Stimulated activated CD8-positive, alpha-beta memory T cell treated with anti-CD3 and anti-CD28 coated beads, Interleukin-12 subunit alpha, Interleukin-12 subunit beta, amount 100 ng/mL, for 4 hours (primary cell): ENCODE data around the gene NEK3.
"Not testable (repeated sequence)": the region's sequence is repeated elsewhere in the genome, so short reads cannot be mapped to it uniquely, and the experiment has no call there.

Experiments used
- DNase-seq: peaks from one replicate; pipeline ENCODE4 v3.0.0-alpha.2; 2020; ENCODE audit warnings: low read depth

NEK3 gene

DNA sequence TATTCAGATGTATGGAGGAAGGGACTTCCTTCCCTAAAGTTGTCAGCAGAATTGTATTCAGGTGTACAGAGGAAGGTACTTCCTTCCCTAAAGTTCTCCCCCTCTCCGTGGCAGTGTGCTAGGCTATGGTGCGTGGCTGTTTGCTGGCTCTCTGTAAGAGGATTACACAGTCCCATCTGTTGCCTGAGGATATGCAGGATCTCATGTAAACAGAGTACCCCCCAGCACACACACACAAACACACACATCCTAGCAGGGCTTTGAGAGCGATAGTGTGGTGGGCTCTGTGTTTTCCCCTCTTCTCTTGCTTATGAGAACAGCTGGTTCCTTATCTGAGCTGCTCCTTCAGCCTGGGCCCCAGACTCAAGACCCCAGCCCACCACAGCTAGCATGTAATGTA is 40.8 kb downstream of the NEK3 start:
- no peak for DNase-seq

DNA sequence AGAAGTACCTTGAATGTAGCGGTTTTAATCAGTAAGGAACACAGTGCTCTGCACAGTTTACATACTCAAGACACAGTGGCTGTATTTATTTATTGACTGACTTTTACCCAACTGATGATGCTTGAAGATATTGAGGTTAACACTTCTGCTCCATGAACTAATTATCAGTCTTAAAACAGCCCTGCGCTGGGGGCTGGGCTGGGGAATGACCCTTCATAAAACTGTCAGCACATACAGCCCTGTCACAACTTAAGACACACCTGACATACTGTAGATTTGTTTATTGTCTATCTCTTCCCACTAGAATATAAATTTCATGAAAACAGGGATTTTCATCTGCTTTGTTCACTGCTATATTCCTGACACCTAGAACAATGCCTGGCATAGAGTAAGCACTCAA is 41.3 kb downstream of the NEK3 start:
- DNase-seq: no peak

DNA sequence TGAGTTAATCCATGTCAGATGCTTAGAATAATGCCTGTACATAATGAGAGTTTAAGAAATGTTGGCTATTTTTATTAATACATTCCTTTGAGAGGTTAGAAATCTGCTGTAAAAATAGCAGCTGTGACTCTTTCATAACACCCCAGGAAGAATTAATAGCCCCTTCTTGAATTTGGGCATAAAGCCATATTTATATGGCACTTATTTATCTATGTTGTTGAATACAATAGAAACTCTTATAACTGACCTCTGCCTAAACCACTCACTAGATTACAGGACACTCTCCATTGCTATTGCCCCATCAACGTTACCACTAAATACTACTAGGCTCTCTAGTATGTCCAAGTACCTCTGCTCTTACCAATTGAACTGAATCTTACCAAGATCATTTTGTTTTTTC is 46.8 kb downstream of the NEK3 start:
- DNase-seq: no peak

DNA sequence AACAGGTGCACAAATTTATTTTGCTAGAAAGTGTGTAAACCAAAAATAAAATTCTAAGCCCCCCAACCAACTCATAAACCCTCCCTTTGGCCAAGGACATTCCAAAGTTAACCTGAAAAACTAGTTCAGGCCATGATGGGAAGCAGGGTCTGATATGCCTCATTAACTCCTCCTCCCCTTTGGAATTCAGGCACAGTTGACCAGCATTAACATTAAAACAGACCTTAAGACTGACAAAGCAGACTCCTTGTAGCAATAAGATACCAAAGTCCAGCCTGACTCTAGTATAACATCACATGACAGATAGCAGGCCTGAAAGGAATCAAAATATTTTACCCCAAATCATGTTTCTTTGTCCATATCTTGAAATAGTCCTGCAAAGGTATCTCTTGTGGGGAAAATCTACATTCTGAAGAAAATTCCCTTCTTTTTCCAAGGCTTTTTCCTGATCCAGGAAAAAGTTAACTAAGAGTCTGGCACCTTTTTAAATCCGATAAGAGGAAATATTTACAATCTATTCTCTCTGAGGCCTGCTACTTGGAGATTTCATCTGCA is 50.2 kb downstream of the NEK3 start:
- DNase-seq: no peak

DNA sequence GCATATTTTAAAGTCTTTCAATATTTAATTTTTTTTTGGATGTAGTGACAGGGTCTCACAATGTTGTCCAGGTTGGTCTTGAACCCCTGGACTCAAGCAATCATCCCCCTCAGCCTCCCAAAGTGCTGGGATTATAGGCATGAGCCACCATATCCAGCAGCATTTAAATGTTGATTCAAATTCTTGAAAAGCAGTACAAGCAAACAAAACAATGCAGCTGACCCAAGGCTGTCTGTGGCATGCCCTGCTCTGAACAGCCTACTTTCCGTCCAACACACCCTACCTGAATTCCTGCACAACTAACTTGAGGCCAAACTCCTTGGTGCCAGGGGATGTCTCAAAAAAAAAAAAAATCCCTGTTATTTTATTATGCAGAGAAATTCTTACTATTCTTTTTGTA is 53.6 kb downstream of the NEK3 start:
- no peak for DNase-seq

DNA sequence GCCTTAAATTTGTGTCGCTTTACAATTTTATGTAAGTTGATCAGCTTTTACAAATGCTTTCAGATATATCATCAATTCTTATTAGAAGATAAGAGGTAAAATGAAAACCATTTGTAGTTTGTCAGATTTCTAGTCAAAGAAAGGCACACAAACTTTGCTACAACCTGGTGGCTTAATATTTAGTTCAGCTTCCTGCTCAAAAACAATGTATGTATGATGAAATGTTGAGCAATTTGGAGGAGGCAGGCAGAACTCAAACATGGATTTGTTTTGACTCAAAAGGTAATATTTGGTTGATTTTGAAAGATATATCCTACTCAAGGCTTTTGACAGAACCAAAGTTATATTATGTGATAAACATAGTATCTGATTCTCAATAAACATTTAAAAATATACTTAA is 54.8 kb downstream of the NEK3 start:
- DNase-seq: no peak

DNA sequence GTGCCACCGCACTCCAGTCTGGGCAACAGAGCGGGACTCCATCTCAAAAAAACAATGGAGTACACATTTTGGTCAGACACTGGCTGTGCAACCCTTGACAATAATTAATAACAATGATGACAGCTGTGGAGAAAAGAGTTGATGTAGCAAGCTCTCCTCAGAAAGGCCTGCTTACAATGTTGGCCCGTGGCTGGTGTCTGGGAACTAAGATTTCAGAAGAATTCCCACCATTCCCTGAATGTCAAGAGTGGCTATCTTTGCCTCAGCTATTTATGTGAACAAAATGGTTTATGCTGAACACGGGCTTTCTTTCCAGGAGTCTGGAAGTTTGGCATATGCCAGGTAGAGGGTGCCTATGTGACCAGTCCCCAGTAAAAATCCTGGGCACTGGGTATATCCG is 56.0 kb downstream of the NEK3 start:
- no peak for DNase-seq

DNA sequence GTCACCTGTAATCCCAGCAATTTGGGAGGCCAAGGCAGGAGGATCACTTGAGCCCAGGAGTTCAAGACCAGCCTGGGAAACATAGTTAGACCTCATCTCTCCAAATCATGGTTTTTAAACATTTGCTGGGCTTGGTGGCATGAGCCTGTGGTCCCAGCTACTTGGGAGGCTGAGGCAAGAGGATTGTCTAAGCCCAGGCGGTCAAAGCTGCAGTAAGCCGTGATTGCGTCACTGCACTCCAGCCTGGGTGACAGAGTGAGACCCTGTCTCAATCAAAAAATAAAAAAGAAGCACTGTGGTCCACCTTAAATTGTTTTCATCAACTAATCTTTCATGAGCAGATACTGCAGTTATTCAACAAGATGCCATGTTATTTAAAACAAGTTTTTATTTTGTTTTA is 57.0 kb downstream of the NEK3 start:
- not testable (repeated sequence) for DNase-seq

DNA sequence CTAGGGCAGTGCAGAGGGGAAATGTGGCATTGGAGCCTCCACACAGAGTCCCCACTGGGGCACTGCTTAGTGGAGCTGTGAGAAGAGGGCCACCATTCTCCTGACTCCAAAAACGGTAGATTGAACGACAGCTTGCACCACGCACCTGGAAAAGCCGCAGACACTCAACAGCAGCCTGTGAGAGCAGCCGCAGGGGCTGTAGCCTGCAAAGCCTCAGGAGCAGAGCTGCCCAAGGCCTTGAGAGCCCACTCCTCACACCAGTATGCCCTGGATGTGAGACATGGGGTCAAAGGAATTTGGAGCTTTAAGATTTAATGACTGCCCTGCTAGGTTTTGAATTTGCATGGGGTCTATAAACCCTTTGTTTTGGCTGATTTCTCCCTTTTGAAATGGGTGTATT is 62.2 kb downstream of the NEK3 start:
- no peak for DNase-seq

DNA sequence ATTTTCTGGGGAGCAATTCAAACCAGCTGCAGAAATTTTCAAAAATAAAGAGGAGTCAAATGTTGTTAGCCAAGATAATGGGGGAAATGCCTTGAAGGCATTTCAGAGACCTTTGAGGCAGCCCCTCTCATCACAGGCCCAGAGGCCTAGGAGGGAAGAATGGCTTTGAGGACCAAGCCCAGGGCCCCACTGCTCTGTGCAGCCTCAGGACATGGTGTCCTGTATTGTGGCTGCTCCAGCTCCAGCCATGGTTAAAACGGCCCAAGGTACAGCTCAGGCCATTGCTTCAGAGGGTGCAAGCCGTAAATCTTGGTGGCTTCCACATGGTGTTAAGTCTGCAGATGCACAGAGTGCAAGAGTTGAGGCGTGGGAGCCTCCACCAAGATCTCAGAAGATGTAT is 62.6 kb downstream of the NEK3 start:
- no peak for DNase-seq

DNA sequence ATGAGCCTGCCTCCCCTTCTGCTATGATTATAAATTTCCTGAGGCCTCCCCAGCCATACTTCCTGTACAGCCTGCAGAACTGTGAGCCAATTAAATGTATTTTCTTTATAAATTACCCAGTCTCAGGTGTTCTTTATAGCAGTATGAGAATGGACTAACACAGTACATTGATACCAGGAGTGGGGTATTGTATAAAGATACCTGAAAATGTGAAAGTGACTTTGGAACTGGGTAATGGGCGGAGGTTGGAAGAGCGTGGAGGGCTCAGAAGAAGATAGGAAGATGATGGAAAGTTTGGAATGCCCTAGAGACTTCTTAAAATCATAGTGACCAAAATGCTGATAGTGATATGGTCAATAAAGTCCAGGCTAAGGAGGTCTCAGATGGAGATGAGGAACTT is 63.3 kb downstream of the NEK3 start:
- no peak for DNase-seq

DNA sequence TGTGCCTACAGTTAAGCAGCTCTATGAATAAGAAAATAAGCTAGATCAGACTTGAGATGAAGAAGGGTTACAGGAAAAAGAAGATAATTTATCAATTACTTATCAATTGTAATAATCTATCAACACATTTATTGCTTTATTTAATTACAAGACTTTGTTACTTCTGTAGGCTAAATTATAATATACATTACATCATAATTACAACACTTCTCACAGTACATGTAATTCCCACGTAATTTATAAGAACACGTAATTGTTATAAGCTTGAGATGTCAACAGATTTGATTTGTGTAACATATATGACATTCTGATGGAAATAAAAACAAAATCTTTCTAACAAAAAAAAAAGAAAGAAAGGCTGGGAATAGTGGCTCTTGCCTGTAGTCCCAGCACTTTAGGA is 67.3 kb downstream of the NEK3 start:
- DNase-seq: no peak

DNA sequence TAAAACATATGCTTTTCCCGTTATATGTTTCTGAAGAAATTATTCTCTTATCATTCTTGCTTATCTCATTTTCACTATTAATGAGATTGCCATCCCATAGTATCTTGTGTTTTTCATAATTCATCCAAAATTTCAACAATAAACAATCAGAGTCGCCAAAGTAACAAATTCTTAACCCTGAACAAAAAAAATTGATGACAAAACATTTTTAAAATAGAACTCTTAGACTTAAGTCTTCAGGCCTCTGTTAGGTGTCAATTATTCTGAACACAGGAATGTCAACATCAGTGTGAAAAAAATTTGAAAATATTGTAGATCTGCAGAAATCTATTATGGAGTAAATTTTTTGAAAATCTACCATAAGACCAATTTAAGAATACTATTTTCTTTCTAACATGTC is 67.9 kb downstream of the NEK3 start:
- DNase-seq: no peak

DNA sequence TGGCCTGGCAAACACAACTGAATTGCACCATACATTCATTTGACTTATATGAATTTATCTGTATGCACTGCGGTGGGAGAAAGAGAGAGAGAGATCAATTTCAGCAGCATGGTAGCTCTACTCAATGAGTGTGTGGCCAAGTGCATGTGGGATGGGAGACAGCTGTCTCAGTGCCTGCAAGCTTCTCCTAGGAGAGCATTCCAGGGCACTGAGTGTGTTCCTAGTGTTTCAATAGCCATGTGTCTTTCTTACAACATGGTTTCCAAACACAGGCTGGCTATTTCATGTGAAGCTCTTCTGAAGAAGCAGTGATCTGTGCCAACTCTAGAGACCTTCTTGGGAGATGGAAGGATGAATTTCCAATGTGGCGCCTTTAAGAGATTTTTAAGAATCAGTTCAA is 74.0 kb downstream of the NEK3 start:
- DNase-seq: no peak

DNA sequence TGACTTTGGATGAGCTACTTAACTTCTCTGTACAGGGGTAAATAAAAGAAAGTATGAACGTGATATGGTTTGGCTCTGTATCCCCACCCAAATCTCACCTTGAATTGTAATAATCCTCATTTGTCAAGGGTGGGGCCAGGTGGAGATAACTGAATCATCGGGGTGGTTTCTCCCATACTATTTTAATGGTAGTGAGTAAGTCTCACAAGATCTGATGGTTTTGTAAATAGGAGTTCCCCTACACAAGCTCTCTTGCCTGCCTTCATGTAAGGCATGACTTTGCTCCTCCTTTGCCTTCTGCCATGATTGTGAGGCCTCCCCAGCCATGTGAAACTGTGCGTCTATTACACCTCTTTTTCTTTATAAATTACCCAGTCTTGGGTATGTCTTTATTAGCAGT is 74.4 kb downstream of the NEK3 start:
- DNase-seq: not testable (repeated sequence)
